Progenitor cell of endocrine pancreas (in vitro differentiated cells): ENCODE data around the gene CHD5. TPM values are rescaled to one million over a fixed set of nuclear protein-coding genes. Genes with fewer than 3 reads are reported as not detected.

Source experiments
- DNase-seq: peaks from one replicate; pipeline ENCODE4 v3.0.0; 2021; ENCODE audit warnings: low spot score; ENCODE audit not compliant: unreplicated experiment
- H3K27ac Mint-ChIP-seq: 2 replicates; pipeline ENCODE4 v1.8.0; 2021; ENCODE audit warnings: mild to moderate bottlenecking, moderate library complexity, mixed read lengths
- H3K27me3 Mint-ChIP-seq: 2 replicates; pipeline ENCODE4 v1.8.0; 2021; ENCODE audit warnings: mixed read lengths
- H3K36me3 Mint-ChIP-seq: 2 replicates; pipeline ENCODE4 v1.8.0; 2022; ENCODE audit warnings: mixed read lengths; ENCODE audit not compliant: insufficient read depth
- H3K4me1 Mint-ChIP-seq: 2 replicates; pipeline ENCODE4 v1.8.0; 2021; ENCODE audit warnings: low read depth, mixed read lengths
- H3K4me3 Mint-ChIP-seq: 2 replicates; pipeline ENCODE4 v1.8.0; 2021; ENCODE audit warnings: low read depth, mild to moderate bottlenecking, moderate library complexity, mixed read lengths
- H3K9me3 Mint-ChIP-seq: 2 replicates; pipeline ENCODE4 v1.8.0; 2021; ENCODE audit warnings: low read depth, mixed read lengths
- CTCF ChIP-seq: fragments of 200-600 bp; sonication (generic); IDR thresholded peaks from one replicate; pipeline ENCODE4 v1.5.0; 2021; ENCODE audit warnings: antibody characterized with exemption, mild to moderate bottlenecking; ENCODE audit not compliant: unreplicated experiment
- total RNA-seq: library from RNA; stranded (reverse); gene quantifications from 2 replicates; pipeline ENCODE4 v1.2.1, GENCODE V29; 2021

The CHD5 gene
- total RNA-seq, 1 donor from 2014 or later: 0.77 TPM

- no peak overlapping the region for H3K27ac Mint-ChIP-seq
- peak; percentile 20 for TF ChIP-seq CTCF
- DNase-seq: no peak
- peaks cover 18% of the 10 kb centered on the region for H3K27me3 Mint-ChIP-seq
- H3K4me1 Mint-ChIP-seq: peaks cover 1% of the 10 kb centered on the region
- no peak overlapping the region for H3K4me3 Mint-ChIP-seq
- H3K36me3 Mint-ChIP-seq: no peaks in the 10 kb centered on the region
- H3K9me3 Mint-ChIP-seq: no peaks in the 10 kb centered on the region
These were observed 38.5 kb downstream of the CHD5 start for GRCh38 chr1:6141592-6141991.

- H3K4me3 Mint-ChIP-seq: no peak overlapping the region
- no peaks in the 10 kb centered on the region for H3K9me3 Mint-ChIP-seq
- H3K27ac Mint-ChIP-seq: no peak overlapping the region
- no peak for DNase-seq
- peaks cover 1% of the 10 kb centered on the region for H3K4me1 Mint-ChIP-seq
- H3K27me3 Mint-ChIP-seq: peaks cover 15% of the 10 kb centered on the region
- TF ChIP-seq CTCF: no peak
- no peaks in the 10 kb centered on the region for H3K36me3 Mint-ChIP-seq
These were observed 39.7 kb downstream of the CHD5 start for GRCh38 chr1:6140413-6140812.

GRCh38 chr1:6137758-6138157 lies 42.4 kb downstream of the CHD5 start:
- H3K9me3 Mint-ChIP-seq: peaks cover 2% of the 10 kb centered on the region
- no peak overlapping the region for H3K27ac Mint-ChIP-seq
- no peak for DNase-seq
- peaks cover 9% of the 10 kb centered on the region for H3K27me3 Mint-ChIP-seq
- H3K4me1 Mint-ChIP-seq: no peaks in the 10 kb centered on the region
- no peak for TF ChIP-seq CTCF
- no peaks in the 10 kb centered on the region for H3K36me3 Mint-ChIP-seq
- no peak overlapping the region for H3K4me3 Mint-ChIP-seq

- Mint-ChIP-seq H3K9me3 (peaks cover 11% of the 10 kb centered on the region), H3K27me3 (peaks cover 16% of the 10 kb centered on the region), H3K36me3 (peaks cover 2% of the 10 kb centered on the region)
These were observed 43.5 kb downstream of the CHD5 start for GRCh38 chr1:6136516-6137220.

More at GRCh38 chr1:6136516-6137220, 43.5 kb downstream of the CHD5 start:
- no peak for TF ChIP-seq CTCF
- no peak overlapping the region for H3K4me3 Mint-ChIP-seq
- no peaks in the 10 kb centered on the region for H3K4me1 Mint-ChIP-seq
- no peak overlapping the region for H3K27ac Mint-ChIP-seq
- no peak for DNase-seq
